ENCODE measurements around the gene MYL7. TPM values are rescaled to one million over a fixed set of nuclear protein-coding genes. Genes with fewer than 3 reads are reported as not detected.

MYL7 gene
- total and polyA plus RNA-seq, 2 experiments from 2014 or later = 4.8 TPM; not detected in 1

- Mint-ChIP-seq H3K4me3 (no peak overlapping the region), H3K27ac (no peak overlapping the region), H3K4me1 (peaks cover 18% of the 10 kb centered on the region), H3K36me3 (ENCODE audit: low read depth) (no peaks in the 10 kb centered on the region), H3K27me3 (ENCODE audit: insufficient read depth, low read depth, poor library complexity) (peaks cover 14% of the 10 kb centered on the region), H3K9me3 (no peaks in the 10 kb centered on the region)
- no peaks in the 10 kb centered on the region for H3F3A ChIP-seq (replicated peaks; ENCODE audit: low read depth)
- H4K20me1 ChIP-seq (replicated peaks; ENCODE audit: insufficient read depth) = no peaks in the 10 kb centered on the region
- peaks cover 9% of the 10 kb centered on the region; the same call in 1 of the 2 replicates for H3K27me3 ChIP-seq (ENCODE audit: insufficient read depth)
- no peak overlapping the region for H2AFZ ChIP-seq
- DNase-seq (ENCODE audit: low spot score) (no peak), ATAC-seq (no peak)
- no peaks in the 10 kb centered on the region for H3K9me2 ChIP-seq (ENCODE audit: insufficient read depth)
- H3K4me1 ChIP-seq (ENCODE audit: insufficient read depth) = peaks cover 8% of the 10 kb centered on the region
- H3K36me3 ChIP-seq (ENCODE audit: insufficient read depth) = no peaks in the 10 kb centered on the region
- no peaks in the 10 kb centered on the region for H3K79me2 ChIP-seq (replicated peaks; ENCODE audit: insufficient read depth)
- no peak overlapping the region for H3K4me2 ChIP-seq
- H3K27ac ChIP-seq (ENCODE audit: low read depth) = no peak overlapping the region
- TF ChIP-seq STAT1 (IDR thresholded peaks at IDR 0.05; ENCODE audit: unreplicated experiment) (no peak), ETS1 (IDR thresholded peaks at IDR 0.05) (no peak), ZNF331 (CRISPR knock-in tag; IDR thresholded peaks at IDR 0.05; ENCODE audit: low read depth) (no peak), ZNF462 (CRISPR knock-in tag; IDR thresholded peaks at IDR 0.05) (no peak), REST (IDR thresholded peaks at IDR 0.05; ENCODE audit: unreplicated experiment) (no peak), ZNF114 (CRISPR knock-in tag; IDR thresholded peaks at IDR 0.05) (no peak), EZH2 (IDR thresholded peaks at IDR 0.05; ENCODE audit: low read depth, unreplicated experiment) (no peak), POLR2AphosphoS5 (IDR thresholded peaks at IDR 0.05; ENCODE audit: low read depth) (no peak), EZH2phosphoT487 (IDR thresholded peaks at IDR 0.05; ENCODE audit: unreplicated experiment) (no peak), CREB1 (CRISPR knock-in tag; IDR thresholded peaks at IDR 0.05; ENCODE audit: low read depth) (no peak), CTCF (conservative IDR thresholded peaks at IDR 0.05; ENCODE audit: low read depth in 2 of 2) (no peak), NANOG (IDR thresholded peaks at IDR 0.05; ENCODE audit: borderline replicate concordance) (no peak), JUNB (IDR thresholded peaks at IDR 0.05; ENCODE audit: unreplicated experiment) (no peak)
- no peak overlapping the region for H3K4me3 ChIP-seq
Measured at GRCh38 chr7:44150966-44151941, 10.1 kb upstream of the MYL7 start.
